Loucy (cell line): Measurements from ENCODE around the gene ZIC4.

Experiments used
- H2AFZ ChIP-seq: fragments of 200-600 bp; sonication (generic); 2 replicates; pipeline ENCODE4 v1.6.0; 2016; ENCODE audit warnings: antibody characterized with exemption, mild to moderate bottlenecking, low read length, moderate library complexity
- H3F3A ChIP-seq: fragments of 200-600 bp; 2 replicates; pipeline ENCODE4 v1.6.0; 2016; ENCODE audit warnings: antibody characterized with exemption, low read depth, mild to moderate bottlenecking
- H3K27me3 ChIP-seq: fragments of 200-600 bp; sonication (generic); 2 replicates; pipeline ENCODE4 v1.6.1; 2014; ENCODE audit warnings: low read length, mild to moderate bottlenecking; ENCODE audit not compliant: insufficient read depth, poor library complexity, severe bottlenecking
- H3K36me3 ChIP-seq: fragments of 200-600 bp; sonication (generic); 2 replicates; pipeline ENCODE4 v1.6.1; 2016; ENCODE audit warnings: low read length; ENCODE audit not compliant: insufficient read depth
- H3K4me1 ChIP-seq: fragments of 200-600 bp; sonication (generic); 2 replicates; pipeline ENCODE4 v1.5.1; 2014; ENCODE audit warnings: low read length, mild to moderate bottlenecking; ENCODE audit not compliant: insufficient read depth, poor library complexity, severe bottlenecking
- H3K4me2 ChIP-seq: fragments of 200-600 bp; sonication (generic); 2 replicates; pipeline ENCODE4 v1.6.0; 2014; ENCODE audit warnings: antibody characterized with exemption, low read length, low read depth, mild to moderate bottlenecking; ENCODE audit not compliant: poor library complexity, severe bottlenecking
- H3K4me3 ChIP-seq: fragments of 200-600 bp; sonication (generic); 2 replicates; pipeline ENCODE4 v1.5.1; 2014; ENCODE audit warnings: low read length, mild to moderate bottlenecking, mixed read lengths; ENCODE audit not compliant: poor library complexity, severe bottlenecking
- H3K79me2 ChIP-seq: fragments of 200-600 bp; sonication (generic); 2 replicates; pipeline ENCODE4 v1.6.1; 2014; ENCODE audit warnings: low read length; ENCODE audit not compliant: insufficient read depth
- H3K9ac ChIP-seq: fragments of 200-600 bp; sonication (generic); 2 replicates; pipeline ENCODE4 v1.6.0; 2014; ENCODE audit warnings: mild to moderate bottlenecking, low read depth, low read length, moderate library complexity; ENCODE audit not compliant: poor library complexity, severe bottlenecking
- H3K9me2 ChIP-seq: fragments of 200-600 bp; sonication (generic); replicated peaks from 2 replicates; pipeline ENCODE4 v1.6.1; 2016; ENCODE audit warnings: low read depth, low read length, mixed read lengths
- H3K9me3 ChIP-seq: fragments of 200-600 bp; sonication (generic); 2 replicates; pipeline ENCODE4 v1.6.1; 2014; ENCODE audit warnings: mild to moderate bottlenecking, antibody characterized with exemption, low read length, low read depth; ENCODE audit not compliant: insufficient read depth
- H4K20me1 ChIP-seq: fragments of 200-600 bp; sonication (generic); 2 replicates; pipeline ENCODE4 v1.6.0; 2014; ENCODE audit warnings: antibody characterized with exemption, low read length, mild to moderate bottlenecking; ENCODE audit not compliant: insufficient read depth, poor library complexity, severe bottlenecking
- EZH2phosphoT487 ChIP-seq: fragments of 200-600 bp; IDR thresholded peaks from 2 replicates; pipeline ENCODE4 v1.6.1; 2018; ENCODE audit warnings: antibody characterized with exemption, mild to moderate bottlenecking, moderate library complexity, borderline replicate concordance
- TF ChIP-seq, protein P1 (sequence below): fragments of 200-600 bp; sonication (generic); conservative IDR thresholded peaks from 2 replicates; pipeline ENCODE4 v1.5.1; 2014; ENCODE audit warnings: mild to moderate bottlenecking, antibody characterized with exemption, low read length

Gene ZIC4

DNA sequence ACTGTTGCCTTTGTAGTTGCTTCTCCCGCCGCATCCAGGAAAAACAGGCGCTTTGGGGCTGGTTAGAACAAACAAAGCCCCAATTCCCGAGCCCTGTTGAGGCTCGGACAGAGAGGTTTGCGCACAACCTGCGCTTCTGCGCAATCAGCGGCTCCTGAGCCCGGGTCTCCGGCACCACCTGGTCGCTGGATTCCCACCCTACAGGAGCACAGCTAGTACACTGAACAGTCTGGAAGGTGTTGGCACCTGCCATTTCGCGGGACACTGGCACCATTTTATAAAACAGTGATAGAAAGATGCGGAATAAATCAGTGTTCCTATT lies 13.8 kb downstream of the ZIC4 start:
- H3K4me1 ChIP-seq, result no peaks in the 10 kb centered on the region
- H3K9me2 ChIP-seq, result no peaks in the 10 kb centered on the region
- TF ChIP-seq, protein P1, sequence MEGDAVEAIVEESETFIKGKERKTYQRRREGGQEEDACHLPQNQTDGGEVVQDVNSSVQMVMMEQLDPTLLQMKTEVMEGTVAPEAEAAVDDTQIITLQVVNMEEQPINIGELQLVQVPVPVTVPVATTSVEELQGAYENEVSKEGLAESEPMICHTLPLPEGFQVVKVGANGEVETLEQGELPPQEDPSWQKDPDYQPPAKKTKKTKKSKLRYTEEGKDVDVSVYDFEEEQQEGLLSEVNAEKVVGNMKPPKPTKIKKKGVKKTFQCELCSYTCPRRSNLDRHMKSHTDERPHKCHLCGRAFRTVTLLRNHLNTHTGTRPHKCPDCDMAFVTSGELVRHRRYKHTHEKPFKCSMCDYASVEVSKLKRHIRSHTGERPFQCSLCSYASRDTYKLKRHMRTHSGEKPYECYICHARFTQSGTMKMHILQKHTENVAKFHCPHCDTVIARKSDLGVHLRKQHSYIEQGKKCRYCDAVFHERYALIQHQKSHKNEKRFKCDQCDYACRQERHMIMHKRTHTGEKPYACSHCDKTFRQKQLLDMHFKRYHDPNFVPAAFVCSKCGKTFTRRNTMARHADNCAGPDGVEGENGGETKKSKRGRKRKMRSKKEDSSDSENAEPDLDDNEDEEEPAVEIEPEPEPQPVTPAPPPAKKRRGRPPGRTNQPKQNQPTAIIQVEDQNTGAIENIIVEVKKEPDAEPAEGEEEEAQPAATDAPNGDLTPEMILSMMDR, result no peak
- TF ChIP-seq EZH2phosphoT487, result no peak
- no peaks in the 10 kb centered on the region for H3F3A ChIP-seq
- no peaks in the 10 kb centered on the region for H3K79me2 ChIP-seq
- no peaks in the 10 kb centered on the region for H3K36me3 ChIP-seq
- no peaks in the 10 kb centered on the region for H4K20me1 ChIP-seq
- no peaks in the 10 kb centered on the region for H3K27me3 ChIP-seq
- no peak overlapping the region for H3K4me3 ChIP-seq
- no peaks in the 10 kb centered on the region for H3K9me3 ChIP-seq
- no peak overlapping the region for H3K4me2 ChIP-seq
- no peak overlapping the region for H2AFZ ChIP-seq
- no peak overlapping the region for H3K9ac ChIP-seq

DNA sequence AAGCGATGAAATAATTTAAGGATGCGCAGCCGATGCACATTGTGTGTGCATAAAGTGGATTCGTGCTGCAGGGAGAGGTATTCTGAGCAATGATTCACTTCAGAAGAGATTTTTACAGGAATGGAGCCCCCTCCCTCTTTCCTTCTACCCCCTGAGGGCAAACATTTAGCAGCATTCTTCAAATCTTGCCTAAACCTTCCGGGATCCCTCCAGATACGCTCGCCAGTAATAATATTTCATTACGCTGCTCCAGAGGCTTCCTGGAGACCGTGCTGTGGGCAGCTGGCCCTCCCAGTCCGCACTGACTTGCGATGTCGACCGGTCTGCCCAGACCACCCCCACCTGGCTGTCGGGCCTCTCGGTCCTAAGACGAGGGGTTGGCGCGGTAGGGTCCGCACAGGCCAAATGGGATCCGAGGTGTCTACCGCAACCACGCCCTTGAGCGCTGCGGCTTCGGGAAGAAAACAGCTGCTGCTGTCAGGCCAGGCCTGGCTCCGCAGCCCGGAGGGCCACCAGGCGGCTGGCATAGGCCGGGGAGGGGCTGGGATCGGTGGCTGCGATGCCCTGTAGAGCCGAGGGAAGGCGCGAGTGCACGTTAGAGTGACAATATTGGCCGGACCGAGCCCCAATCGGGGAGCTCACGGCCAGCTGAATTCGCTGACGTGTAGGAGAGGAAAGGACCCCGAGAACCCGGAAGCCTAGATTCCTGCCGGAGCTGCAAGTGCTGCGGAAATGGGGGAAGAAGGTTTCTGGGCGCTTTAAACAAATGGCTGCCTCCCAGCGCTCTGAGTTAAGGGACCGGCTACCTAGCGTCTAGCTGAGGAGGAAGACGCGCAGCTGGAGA lies 14.3 kb downstream of the ZIC4 start:
- Histone ChIP-seq H3K4me2 (no peak overlapping the region), H3K36me3 (no peaks in the 10 kb centered on the region), H3K9me3 (no peaks in the 10 kb centered on the region), H4K20me1 (no peaks in the 10 kb centered on the region), H3K4me3 (no peak overlapping the region), H3K4me1 (no peaks in the 10 kb centered on the region), H3K27me3 (no peaks in the 10 kb centered on the region), H3K9ac (no peak overlapping the region), H3K9me2 (no peaks in the 10 kb centered on the region), H2AFZ (no peak overlapping the region), H3F3A (no peaks in the 10 kb centered on the region), H3K79me2 (no peaks in the 10 kb centered on the region)
- TF ChIP-seq, protein P1, result no peak
- no peak for TF ChIP-seq EZH2phosphoT487

DNA sequence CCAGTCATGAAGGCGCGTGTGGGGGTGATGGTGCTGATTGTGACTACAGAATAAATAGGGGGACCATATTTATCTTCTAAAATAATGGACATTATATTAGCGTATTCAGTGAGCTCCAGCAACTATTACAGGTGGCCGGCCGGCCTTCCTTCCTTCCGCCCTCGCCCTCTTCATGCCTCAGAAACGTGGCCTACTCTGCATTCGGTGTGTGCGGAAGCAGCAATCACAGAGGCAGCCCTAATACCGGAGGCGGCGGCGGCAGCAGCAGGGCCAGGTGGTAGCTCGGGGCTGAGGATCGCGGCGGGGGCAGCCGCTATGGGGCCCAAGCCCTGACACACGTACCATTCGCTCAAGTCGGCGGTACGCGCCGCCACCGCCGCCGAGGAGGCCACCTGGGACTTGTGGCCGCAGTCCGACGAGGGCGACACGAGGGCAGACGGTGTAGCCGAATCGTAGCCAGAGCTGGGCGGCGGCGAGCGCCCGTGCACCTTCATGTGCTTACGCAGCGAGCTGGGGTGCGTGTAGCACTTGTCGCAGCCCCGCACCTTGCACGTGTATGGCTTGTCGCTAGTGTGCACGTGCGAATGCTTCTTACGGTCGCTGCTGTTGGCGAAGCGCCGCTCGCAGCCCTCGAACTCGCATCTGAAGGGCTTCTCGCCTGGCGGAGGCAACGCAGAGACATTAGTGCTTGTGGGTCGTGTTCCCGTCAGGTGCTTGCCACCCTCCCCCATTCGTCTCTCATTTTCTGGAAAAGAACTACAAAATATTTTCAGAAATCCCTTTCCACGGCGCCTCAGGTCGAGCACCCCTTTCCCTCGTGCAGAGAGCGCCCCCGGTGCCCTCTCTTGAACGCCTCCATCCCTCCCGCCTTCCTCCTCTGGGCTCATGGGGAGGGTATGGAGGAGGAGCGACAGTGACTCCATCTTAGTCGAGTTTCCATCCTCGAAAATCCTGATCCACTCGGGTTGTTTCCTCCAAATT lies 15.5 kb downstream of the ZIC4 start:
- no peaks in the 10 kb centered on the region for H3K4me1 ChIP-seq

More for the DNA sequence above, 15.5 kb downstream of the ZIC4 start:
- no peaks in the 10 kb centered on the region for H3F3A ChIP-seq
- H3K79me2 ChIP-seq, result no peaks in the 10 kb centered on the region
- H3K9ac ChIP-seq, result no peak overlapping the region
- H2AFZ ChIP-seq, result no peak overlapping the region
- H3K9me2 ChIP-seq, result no peaks in the 10 kb centered on the region
- H3K27me3 ChIP-seq, result no peaks in the 10 kb centered on the region
- no peaks in the 10 kb centered on the region for H4K20me1 ChIP-seq
- no peaks in the 10 kb centered on the region for H3K9me3 ChIP-seq
- no peaks in the 10 kb centered on the region for H3K36me3 ChIP-seq
- H3K4me3 ChIP-seq, result no peak overlapping the region
- no peak for TF ChIP-seq EZH2phosphoT487
- TF ChIP-seq, protein P1, result no peak
- H3K4me2 ChIP-seq, result no peak overlapping the region
